GM19463 (cell line): ENCODE measurements around the gene P4HA3.
"Not testable (repeated sequence)": the region's sequence is repeated elsewhere in the genome, so short reads cannot be mapped to it uniquely, and the experiment has no call there.

Experiments used
- ATAC-seq: cut with Tn5 transposase; IDR thresholded peaks from one replicate; pipeline ENCODE4 v1.9.1; 2021; ENCODE audit warnings: mild to moderate bottlenecking, moderate library complexity; ENCODE audit not compliant: unreplicated experiment

The P4HA3 gene

DNA sequence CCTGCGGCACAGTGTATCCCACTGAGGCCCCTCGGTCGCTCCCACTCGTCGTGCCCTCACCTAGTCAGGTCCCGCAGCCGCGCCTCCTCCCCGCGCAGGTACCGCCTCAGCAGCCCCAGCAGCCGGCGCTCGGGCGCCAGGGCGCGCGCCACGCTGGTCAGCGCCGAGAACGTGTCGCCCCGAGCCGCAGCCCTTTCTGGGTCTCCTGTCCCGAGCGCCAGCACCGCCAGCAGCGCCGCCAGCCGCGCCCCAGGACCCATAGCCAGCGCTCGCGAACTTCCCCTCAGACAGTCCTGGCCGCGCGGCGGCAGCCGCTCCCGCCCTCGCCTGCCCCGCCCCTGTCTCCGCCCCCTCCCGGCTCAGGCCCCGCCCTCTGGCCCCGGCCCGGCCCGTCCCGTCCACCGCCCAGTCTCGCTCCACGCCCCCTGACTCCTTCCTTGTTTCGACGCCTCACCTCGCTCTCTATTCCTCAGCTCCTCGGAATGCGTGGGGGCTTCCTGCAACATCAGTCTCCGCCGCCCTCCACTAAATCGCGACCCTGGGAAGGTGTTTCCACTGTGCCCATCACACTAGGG lies at the start of gene P4HA3:
TSS of gene P4HA3 (minus strand) at position 289 of the 575 bp plus-strand sequence. CDS start at position 260, 29 bp downstream.
- ATAC-seq, result no peak

DNA sequence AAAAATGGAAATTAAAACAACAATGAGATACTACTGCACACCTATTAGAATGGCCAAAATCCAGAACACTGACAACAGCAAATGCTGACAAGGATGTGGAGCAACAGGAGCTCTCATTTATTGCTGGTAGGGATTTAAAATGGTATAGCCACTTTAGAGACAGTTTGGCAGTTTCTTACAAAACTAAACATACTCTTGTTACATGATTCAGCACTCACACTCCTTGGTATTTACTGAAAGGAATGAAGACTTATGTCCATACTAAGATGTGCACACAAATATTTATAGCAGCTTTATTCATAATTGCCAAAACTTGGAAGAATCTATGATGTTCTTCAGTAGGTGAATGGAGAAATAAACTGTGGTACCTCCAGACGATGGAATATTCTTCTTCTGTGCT lies 46.0 kb upstream of the P4HA3 start:
- no peak for ATAC-seq

DNA sequence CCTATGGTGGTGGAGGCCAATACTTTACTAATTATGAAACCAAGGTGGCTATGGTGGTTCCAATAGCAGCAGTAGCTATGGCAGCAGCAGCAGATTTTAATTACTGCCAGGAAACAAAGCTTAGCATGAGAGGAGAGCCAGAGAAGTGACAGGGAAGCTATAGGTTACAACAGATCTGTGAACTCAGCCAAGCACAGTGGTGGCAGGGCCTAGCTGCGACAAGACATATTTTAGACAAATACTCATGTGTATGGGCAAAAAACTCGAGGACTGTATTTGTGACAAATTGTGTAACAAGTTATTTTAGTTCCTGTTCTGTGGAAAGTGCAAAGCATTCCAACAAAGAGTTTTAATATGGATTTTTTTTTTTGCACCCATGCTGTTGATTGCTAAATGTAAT lies 44.2 kb upstream of the P4HA3 start:
- no peak for ATAC-seq

DNA sequence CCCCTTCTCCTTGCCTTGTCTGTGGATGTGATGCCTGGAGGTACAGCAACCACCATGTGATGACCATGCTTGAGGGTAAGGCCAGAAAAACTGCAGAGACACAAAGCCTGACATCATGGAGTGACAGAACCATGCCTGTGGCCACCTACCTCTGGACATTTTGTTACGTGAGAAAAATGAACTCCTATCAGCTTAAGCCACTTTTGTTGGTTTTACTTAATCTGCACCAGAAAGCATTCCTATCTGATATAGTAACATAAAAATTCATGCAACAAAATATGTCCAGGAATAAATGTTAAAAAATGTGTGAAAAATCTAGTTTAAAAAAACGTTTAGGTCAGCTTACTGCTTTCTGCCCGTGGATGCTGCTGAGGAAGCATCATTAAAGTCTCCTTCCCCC lies 42.6 kb upstream of the P4HA3 start:
- no peak for ATAC-seq

DNA sequence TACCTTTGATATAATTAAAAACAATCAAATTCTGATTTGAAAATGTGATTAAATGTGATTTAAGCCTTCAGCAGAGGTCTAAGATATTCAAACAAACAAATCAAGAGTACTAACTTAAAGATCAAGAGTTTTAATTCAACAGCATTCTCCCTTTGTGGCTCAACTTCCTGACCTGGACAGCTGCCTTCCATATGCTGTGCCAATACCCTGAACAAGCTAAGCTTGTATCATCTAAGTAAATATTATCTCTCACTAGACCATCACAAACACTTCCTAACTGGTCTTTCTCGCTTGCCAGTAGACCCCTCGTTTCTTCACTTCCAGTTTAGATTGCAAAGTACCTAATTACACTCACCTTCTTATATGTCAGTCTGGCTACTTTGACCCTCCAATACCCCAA lies 35.9 kb upstream of the P4HA3 start:
- ATAC-seq, result no peak

DNA sequence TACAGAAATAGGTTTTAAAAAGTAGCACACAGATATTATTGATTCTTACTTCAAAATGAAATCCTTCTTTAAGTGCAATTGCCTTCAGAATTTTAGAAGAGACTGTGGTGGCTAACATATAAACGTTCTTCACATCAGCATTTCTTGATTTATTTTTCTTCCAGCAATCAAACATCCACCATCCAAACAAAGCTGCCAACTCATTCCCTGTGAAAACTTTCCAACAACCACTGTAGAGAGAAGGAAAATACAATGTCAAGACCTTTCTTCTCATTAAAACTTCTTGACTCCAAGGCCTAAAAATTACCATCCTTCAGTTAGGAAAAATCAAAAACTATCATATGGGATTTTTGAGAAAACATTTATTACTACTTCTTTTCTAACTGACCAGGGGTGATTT lies 34.0 kb upstream of the P4HA3 start:
- ATAC-seq, result no peak

DNA sequence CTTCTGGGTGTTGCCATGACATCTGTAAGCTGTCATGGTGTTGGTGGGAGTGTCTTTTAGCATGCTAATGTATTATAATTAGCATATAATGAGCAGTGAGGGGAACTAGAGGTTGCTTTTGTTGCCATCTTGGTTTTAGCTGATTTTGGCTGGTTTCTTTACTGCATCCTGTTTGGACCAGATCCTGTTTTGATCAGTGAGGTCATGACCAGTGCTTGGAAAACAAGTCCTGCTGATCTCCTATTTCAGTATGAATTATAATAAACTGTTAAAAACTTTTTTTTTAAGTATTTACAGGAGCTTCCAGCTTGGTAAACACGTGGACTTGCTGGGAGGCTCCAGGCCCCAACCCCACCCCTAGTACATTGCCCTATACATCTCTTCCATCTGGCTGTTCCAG lies 30.5 kb upstream of the P4HA3 start:
- ATAC-seq, result no peak

DNA sequence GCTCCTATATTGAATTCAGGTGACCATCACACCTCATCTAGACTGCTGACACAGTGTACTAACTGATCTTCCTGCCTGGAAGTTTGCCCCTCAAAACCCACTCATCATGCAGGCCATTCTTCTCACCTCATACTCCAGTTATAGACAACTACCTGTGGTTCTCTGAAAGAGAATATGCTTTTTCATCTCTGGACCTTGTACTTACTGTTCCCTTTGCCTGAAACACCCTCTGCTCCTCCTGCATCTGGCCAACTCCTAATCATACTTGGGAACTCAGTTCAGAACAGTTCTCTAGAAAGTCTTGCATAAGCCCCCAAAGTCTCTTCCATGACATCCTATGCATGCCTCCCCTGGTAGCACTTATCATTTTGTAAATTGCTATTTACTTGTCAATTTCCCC lies 28.2 kb upstream of the P4HA3 start:
- no peak for ATAC-seq

DNA sequence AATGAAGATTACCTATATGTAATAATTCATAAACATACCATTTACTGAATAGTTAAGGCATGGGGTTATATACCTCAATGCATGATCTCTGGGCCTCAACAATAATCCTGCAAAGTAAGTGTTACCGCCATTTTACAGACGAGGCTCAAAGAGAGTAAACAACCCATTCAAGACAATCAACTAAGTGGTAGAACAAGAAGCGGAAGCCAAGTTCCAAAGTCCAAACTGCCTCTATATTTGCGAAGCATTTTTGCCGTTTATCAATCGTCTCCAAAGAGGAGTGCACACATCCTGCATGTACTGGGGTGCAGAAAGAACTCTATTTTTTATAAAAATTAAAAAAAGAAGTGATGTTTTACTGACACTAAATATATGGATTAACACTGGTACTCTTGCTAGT lies 27.5 kb upstream of the P4HA3 start:
- ATAC-seq, result no peak

DNA sequence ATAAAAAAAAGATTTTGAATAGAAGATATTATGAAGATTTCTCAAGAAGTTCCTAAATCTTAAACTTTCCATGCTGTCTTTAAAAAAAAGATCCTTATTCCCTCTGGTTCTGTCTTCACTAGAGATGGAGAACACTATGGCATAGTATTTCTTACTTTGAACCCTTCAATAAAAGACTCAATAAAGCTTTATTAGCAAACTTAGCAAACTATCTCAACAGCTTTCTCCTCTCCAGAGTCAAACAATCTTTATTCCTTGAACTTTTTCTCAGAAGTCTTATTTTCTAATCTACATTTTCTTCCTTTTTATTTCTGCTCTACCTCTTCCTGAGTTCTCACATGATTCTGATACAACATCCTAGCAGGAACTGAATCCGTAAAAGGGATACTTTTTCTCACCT lies 21.8 kb upstream of the P4HA3 start:
- ATAC-seq, result no peak

DNA sequence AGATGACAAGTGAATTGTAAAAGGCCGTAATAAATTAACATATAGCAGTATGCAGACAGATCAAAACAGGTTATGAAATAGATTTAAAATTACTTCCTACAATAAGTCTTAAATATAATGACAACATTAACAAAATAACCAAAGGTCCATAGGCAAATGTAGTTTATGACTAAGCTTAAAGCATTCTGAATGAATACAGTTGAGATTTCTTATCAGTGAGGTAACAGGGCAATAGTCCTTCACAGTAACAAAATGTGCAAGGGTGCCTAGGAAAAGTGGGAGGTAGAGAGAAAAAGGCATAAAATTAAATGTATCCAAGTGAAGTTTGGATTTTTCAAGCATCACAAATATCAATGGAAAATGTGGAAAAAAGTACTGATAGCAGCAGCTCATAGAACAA lies 20.9 kb upstream of the P4HA3 start:
- no peak for ATAC-seq

DNA sequence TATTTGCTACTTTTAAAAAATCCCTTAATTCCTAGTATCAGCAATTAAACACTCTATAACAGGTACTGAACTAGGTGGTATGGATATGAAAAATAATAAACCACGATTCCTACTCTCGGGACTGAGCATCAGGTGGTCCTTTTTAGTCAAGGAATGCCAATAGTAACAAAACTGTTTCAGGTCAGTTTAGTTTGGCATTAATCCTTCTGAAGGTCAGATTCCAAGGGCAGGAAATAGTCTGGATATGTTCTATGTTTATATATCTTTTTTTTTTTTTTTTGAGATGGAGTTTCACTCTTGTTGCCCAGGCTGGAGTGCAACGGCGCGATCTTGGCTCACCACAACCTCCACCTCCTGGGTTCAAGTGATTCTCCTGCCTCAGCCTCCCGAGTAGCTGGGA lies 19.6 kb upstream of the P4HA3 start:
- not testable (repeated sequence) for ATAC-seq

DNA sequence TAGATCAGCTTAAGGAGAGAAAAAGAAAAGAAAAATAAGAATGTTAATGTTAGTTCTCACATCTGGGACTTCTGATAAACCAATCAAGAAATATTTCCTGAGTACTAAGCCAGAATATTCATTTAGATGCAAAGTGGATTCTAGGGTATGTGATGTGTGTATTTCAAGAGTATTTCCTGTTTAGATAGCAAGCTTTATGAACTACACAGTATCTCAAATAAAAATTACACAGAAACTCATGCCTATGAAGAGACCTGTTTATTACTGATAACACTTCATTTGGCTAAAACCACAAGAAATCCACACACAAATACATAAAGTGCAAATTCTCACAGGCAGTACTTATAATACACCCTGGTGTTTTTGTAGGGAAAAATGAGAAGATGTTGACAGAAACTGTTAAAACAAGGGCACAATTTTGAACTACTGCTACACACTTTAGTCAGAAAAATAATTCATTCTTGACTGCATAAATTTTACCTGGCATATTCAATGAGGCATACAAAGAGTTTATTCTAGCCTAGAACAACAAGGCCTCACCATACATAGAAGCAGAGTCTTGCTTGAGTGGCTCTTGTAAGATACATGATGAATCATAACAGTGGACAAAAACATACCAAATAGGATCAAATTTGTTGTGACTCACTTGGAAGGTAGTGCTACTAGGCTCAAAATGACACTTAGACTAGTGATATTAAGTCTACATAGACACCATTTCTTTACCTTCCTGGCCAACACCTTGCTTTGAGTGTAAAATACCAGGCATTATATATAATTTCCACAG lies 18.8 kb upstream of the P4HA3 start:
- ATAC-seq, result no peak

DNA sequence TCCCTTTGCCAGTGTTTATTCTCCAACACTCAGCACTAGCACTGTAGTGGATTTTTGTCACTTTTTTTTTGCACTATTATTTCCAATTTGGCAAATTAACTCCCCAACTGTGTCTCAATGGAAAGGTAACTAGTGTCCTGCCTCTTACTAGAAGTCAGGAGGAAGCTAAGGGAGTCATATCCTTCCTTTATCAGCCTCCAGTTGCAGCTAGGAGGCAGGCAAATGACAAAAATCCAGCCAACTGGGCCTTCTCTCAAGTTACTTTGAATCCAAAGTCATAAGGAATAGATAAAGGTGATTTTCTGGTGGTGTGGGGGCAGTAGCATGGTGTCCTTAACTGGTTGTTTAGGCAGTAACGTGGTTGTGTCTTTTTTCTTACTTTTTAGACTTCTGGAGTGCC lies 15.6 kb upstream of the P4HA3 start:
- ATAC-seq, result no peak

DNA sequence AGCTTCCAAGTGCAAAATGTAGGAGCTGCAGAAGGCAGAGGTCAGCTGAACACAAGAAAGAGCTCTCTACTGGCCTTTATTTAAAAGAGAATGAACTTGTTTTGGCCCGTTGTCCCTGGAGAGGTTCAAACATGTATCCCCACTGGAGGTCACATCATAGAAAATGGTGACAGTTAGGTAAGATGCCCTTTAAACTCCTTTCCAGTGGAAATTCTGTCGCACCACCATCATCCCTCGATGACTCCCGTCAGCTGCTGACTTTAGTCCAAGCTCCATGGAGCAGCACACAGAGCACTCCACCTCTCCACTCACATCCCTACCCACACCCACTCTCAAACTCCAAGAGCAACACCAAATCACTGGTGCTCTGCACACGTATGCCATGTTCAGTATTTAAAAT lies 15.2 kb upstream of the P4HA3 start:
- no peak for ATAC-seq

DNA sequence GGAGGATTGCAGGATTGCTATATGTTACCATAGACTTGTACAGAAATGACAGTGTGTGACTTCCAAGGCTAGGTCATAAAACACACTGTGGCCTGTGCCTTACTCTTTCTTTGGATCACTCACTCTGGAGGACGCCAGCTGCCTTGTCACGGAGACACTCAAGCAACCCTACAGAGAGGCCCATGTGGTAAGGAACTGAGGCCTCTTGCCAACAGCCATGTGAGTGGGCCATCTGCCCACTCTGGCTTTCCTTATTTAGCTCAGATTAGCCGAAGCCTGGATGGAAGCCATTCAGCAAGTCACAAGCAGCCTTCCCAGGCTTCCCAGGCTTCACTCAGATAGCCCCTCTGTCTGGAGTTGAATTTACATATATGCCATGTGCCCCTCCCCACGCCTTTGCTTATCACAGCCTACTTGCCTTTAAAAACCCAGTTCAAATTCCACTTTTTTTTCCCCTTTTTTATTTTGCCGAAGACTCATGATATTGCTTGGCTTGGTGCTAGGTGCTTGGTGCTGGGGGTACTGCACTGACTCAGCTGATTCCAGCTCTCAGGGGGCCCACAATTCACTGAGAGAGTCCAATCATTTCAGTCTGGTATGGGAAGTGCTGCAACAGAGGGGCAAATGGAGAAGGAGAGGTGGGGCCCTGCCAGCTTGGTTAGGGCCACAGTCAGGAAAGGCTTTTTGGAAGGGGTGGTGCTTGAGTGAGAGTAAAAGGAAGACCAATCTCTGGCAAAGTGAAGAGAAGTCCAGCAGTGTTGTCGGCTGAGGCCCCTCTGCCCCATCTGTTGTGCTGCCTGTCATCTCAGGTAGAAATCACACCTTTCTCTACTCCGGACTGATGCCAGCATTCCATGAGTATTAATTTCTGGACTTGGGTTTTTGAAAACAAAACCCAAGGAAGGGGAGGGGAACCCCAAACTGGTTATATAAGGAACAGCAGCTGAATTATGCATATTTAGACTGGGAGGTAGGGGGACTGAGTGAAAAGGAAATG lies 14.5 kb upstream of the P4HA3 start:
- ATAC-seq, result no peak

DNA sequence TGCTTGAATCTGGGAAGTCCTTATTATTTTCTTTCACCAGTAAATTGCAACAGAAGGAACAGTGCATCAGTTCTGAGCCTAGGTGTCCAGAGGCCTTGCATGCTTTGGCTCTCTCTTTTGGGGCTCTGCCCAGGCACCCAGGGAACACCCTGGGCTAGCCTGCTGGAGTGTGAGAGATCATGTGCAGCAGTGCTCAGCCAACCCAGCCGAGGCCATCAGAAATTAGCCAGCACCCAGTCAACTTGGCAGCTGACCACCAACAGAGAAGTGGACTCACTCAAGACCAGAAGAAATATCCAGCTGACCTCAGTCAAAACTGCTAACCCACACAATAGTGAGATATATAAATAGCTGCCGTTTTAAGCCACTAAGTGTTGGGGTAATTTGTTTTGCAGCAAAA lies 11.2 kb upstream of the P4HA3 start:
- ATAC-seq, result no peak

DNA sequence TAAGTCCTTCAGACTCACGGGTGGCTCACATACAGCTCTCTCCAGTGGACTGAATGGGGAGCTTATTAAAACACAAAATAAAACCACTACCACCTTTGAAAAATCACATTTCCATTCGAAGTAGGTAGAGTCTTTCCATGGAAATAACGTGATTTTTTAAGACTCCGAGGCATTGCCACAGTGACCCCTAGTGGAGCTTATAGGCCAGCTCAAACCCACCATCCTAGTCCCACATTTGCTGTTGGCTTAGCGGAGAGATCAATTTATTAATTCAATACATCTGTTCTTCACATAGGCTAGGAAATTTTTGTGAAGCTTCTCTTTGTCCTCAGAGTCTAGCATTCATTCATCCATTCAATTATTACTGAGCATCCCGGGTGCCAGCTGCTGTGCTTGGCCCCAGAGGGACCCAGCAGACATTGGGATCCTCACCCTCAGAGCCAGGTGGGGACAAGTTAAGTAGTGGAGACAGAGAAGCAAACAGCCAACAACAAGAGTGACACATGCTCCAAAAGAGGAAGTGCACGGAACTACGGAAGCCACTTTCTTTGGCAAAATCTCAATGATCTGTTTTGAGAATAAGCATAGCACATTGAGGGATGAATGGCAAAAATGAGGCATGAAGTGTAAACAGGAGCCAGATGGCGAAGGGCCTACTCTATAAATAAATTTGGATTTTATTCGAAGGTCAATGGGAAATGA lies 10.2 kb upstream of the P4HA3 start:
- no peak for ATAC-seq

DNA sequence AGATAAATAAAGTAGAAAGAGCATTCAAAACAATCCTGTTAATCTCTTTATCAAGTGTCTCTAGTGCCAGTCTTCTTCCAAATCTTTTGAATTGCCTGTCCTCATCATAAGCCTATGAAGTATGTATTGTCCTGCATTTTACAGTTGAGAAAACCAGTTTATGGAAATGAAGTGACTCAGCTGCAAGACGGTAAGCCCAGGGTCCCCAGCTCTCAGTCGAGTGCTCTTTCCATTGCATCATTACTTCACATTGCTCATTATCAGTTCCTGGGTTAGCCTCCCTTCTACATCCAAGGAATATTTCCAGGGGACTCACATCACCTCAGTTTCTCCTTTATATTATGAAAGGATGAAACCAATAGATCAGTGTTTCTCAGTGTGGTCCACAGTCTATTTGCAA lies 9.1 kb upstream of the P4HA3 start:
- no peak for ATAC-seq

DNA sequence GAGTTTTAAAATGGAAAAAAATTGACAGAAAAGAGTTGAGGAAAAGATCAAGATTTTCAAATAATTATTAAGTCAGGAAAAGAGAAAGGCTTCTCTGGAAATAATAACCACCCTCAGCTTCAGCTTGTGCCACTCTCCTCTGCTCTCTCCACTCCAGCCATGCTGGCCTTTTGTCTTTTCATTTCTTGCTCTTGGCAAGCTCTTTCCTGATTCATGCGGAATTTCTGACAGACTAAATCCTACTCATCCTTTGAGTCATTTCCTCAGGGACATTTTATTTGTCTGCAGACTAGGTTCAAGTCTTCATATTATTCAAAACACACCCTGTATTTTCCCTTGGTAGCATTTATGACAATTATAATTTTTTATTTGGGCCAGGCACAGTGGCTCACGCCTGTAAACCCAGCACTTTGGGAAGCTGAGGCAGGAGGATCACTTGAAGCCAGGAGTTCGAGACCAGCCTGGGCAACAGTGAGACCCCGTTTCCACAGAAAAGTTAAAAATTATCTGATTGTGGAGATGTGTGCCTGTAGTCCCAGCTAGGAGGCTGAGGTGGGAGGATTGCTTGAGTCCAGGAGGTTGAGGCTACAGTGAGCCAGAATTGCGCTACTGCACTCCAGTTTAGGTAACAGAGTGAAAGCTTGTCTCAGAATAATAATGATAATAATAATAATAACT lies 7.8 kb upstream of the P4HA3 start:
- ATAC-seq, result no peak
